Measurements from ENCODE around the gene WDFY1.

The WDFY1 gene

DNA sequence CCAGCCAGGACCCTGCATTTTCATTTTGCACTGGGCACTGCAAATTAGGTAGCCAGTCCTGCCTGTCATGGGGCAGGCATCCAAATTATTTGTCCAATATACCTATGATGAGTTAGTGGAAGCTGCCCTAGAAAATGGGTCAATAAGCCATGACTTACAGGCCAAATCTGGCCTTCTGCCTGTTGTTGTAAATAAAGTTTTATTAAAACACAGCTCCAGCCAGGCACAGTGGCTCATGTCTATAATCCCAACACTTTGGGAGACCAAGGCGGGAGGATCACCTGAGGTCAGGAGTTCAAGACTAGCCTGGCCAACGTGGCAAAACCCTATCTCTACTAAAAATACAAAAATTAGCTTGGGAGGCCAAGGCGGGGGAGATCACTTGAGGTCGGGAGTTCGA is 116.0 kb downstream of the WDFY1 start:
- in situ Hi-C loops (cut with HindIII; ENCODE audit: low sequenced_read_pairs), result no loop called here
- TF ChIP-seq, protein P1, sequence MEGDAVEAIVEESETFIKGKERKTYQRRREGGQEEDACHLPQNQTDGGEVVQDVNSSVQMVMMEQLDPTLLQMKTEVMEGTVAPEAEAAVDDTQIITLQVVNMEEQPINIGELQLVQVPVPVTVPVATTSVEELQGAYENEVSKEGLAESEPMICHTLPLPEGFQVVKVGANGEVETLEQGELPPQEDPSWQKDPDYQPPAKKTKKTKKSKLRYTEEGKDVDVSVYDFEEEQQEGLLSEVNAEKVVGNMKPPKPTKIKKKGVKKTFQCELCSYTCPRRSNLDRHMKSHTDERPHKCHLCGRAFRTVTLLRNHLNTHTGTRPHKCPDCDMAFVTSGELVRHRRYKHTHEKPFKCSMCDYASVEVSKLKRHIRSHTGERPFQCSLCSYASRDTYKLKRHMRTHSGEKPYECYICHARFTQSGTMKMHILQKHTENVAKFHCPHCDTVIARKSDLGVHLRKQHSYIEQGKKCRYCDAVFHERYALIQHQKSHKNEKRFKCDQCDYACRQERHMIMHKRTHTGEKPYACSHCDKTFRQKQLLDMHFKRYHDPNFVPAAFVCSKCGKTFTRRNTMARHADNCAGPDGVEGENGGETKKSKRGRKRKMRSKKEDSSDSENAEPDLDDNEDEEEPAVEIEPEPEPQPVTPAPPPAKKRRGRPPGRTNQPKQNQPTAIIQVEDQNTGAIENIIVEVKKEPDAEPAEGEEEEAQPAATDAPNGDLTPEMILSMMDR (IDR thresholded peaks at IDR 0.05; ENCODE audit: low read depth, low read length), result no peak
- DNase-seq (ENCODE audit: low read depth, low spot score), result no peak
- H3K4me3 ChIP-seq (ENCODE audit: low read depth, low read length), result no peak overlapping the region

GRCh38 chr2:223828314-223828713 is 116.8 kb downstream of the WDFY1 start:
- in situ Hi-C loops (cut with HindIII; ENCODE audit: low sequenced_read_pairs), result no loop called here
- no peak for DNase-seq (ENCODE audit: low read depth, low spot score)
- TF ChIP-seq, protein P1 (IDR thresholded peaks at IDR 0.05; ENCODE audit: low read depth, low read length), result no peak
- no peak overlapping the region for H3K4me3 ChIP-seq (ENCODE audit: low read depth, low read length)

GRCh38 chr2:223826995-223827394 is 118.1 kb downstream of the WDFY1 start:
- no peak overlapping the region for H3K4me3 ChIP-seq (ENCODE audit: low read depth, low read length)
- in situ Hi-C loops (cut with HindIII; ENCODE audit: low sequenced_read_pairs), result no loop called here
- TF ChIP-seq, protein P1 (IDR thresholded peaks at IDR 0.05; ENCODE audit: low read depth, low read length), result no peak
- no peak for DNase-seq (ENCODE audit: low read depth, low spot score)

Measured in astrocyte of the spinal cord (primary cell).